HCT116 (cell line): ENCODE measurements around the gene EYA2.

ENCODE experiments used
- ATF3 ChIP-seq: IDR thresholded peaks from 2 replicates; pipeline ENCODE4 v1.6.1; 2012
- CTCF ChIP-seq, 3 experiments: fragments of 200-600 bp in 1 of 3; sonication (generic) in 1 of 3; IDR thresholded peaks in 2 of 3; conservative IDR thresholded peaks in 1 of 3; 2 replicates each; pipeline ENCODE4 v1.5.1; 2012 to 2017; ENCODE audit warnings: low read depth in 2 of 3, low read length in 2 of 3, antibody characterized with exemption in 1 of 3, borderline replicate concordance in 1 of 3, control low read depth in 1 of 3, mild to moderate bottlenecking in 1 of 3, mixed read lengths in 1 of 3, mixed run types in 1 of 3, moderate library complexity in 1 of 3; ENCODE audit not compliant: insufficient read depth in 1 of 3
- EZH2 ChIP-seq: fragments of 200-600 bp; sonication (generic); IDR thresholded peaks from 2 replicates; pipeline ENCODE4 v1.6.1; 2017; ENCODE audit warnings: antibody characterized with exemption, mixed run types
- EZH2phosphoT487 ChIP-seq: fragments of 200-600 bp; IDR thresholded peaks from 2 replicates; pipeline ENCODE4 v1.6.1; 2018; ENCODE audit warnings: antibody characterized with exemption, borderline replicate concordance
- MAX ChIP-seq: IDR thresholded peaks from 2 replicates; pipeline ENCODE4 v1.6.1; 2012
- POLR2A ChIP-seq: IDR thresholded peaks from 2 replicates; pipeline ENCODE4 v1.7.0; 2011; ENCODE audit warnings: borderline replicate concordance; ENCODE audit not compliant: insufficient read depth, insufficient read length; ENCODE audit errors: extremely low read depth
- POLR2AphosphoS5 ChIP-seq: IDR thresholded peaks from 2 replicates; pipeline ENCODE4 v1.6.1; 2011; ENCODE audit warnings: mild to moderate bottlenecking, low read depth, low read length, moderate library complexity
- REST ChIP-seq: IDR thresholded peaks from 2 replicates; pipeline ENCODE4 v1.6.1; 2012; ENCODE audit warnings: low read depth
- SIN3A ChIP-seq: IDR thresholded peaks from 2 replicates; pipeline ENCODE4 v1.6.1; 2012; ENCODE audit warnings: low read depth
- TCF7L2 ChIP-seq: IDR thresholded peaks from 2 replicates; pipeline ENCODE4 v1.7.0; 2011; ENCODE audit warnings: borderline replicate concordance, inconsistent platforms; ENCODE audit not compliant: insufficient read depth, insufficient read length; ENCODE audit errors: extremely low read depth
- YY1 ChIP-seq: IDR thresholded peaks from 2 replicates; pipeline ENCODE4 v1.6.1; 2011; ENCODE audit warnings: low read length, low read depth, moderate library complexity, mild to moderate bottlenecking; ENCODE audit not compliant: insufficient replicate concordance; ENCODE audit errors: extremely low read depth
- ZNF274 ChIP-seq: fragments of 200-500 bp; sonication (Bioruptor generic); IDR thresholded peaks from 2 replicates; pipeline ENCODE4 v1.6.1; 2014; ENCODE audit warnings: mild to moderate bottlenecking, low read depth, low read length, inconsistent platforms

GRCh38 chr20:47179267-47179666 is 284.6 kb downstream of the EYA2 start:
- TF ChIP-seq CTCF (IDR thresholded peaks at IDR 0.05 in 2 of 3, conservative IDR thresholded peaks at IDR 0.05 in 1 of 3; ENCODE audit: borderline replicate concordance in 1 of 3, insufficient read depth in 1 of 3, low read depth in 2 of 3, low read length in 2 of 3) (no peak), ZNF274 (no peak), SIN3A (no peak), EZH2phosphoT487 (no peak), REST (no peak), ATF3 (no peak), EZH2 (no peak), YY1 (no peak), POLR2AphosphoS5 (no peak), TCF7L2 (no peak), POLR2A (no peak), MAX (no peak)
